ENCODE data around the gene SLC37A2. TPM values are rescaled to one million over a fixed set of nuclear protein-coding genes. Genes with fewer than 3 reads are reported as not detected.

The SLC37A2 gene
- total RNA-seq, 6 donors from 2014 or later = 3.5 to 32.5 (median 19.1) TPM

- 88 to 94% methylated on average over 12 of the region's 12 CpGs for WGBS, 2 donors
- ATAC-seq (ENCODE audit: low FRiP score in 2 of 2) (no peak), DNase-seq (no peak)
- Histone ChIP-seq H3K4me1 (no peaks in the 10 kb centered on the region), H3K4me3 (no peak overlapping the region), H3K36me3 (no peaks in the 10 kb centered on the region), H3K27me3 (no peaks in the 10 kb centered on the region), H3K9me3 (no peaks in the 10 kb centered on the region), H3K27ac (no peak overlapping the region)
- TF ChIP-seq POLR2A (IDR thresholded peaks at IDR 0.05) (no peak), POLR2AphosphoS5 (IDR thresholded peaks at IDR 0.05) (no peak), EP300 (IDR thresholded peaks at IDR 0.05) (no peak), CTCF (IDR thresholded peaks at IDR 0.05) (no peak)
Observed at GRCh38 chr11:125080531-125080911, 17.4 kb downstream of the SLC37A2 start.

- H3K9me3 ChIP-seq = no peaks in the 10 kb centered on the region
- ATAC-seq (ENCODE audit: low FRiP score in 2 of 2) (no peak), DNase-seq (no peak)
- no peak overlapping the region for H3K27ac ChIP-seq
- TF ChIP-seq POLR2A (IDR thresholded peaks at IDR 0.05) (no peak), POLR2AphosphoS5 (IDR thresholded peaks at IDR 0.05) (no peak), EP300 (IDR thresholded peaks at IDR 0.05) (no peak)
- H3K4me1 ChIP-seq = no peaks in the 10 kb centered on the region
- no peaks in the 10 kb centered on the region for H3K36me3 ChIP-seq
- no peaks in the 10 kb centered on the region for H3K27me3 ChIP-seq
- H3K4me3 ChIP-seq = no peak overlapping the region
- 74% methylated on average over 8 to 13 of the region's 14 CpGs for WGBS, 2 donors
Observed at GRCh38 chr11:125081098-125081798, 18.1 kb downstream of the SLC37A2 start.

- H3K4me1 ChIP-seq = no peaks in the 10 kb centered on the region
- no peaks in the 10 kb centered on the region for H3K36me3 ChIP-seq
- H3K4me3 ChIP-seq = no peak overlapping the region
- DNase-seq (no peak), ATAC-seq (ENCODE audit: low FRiP score in 2 of 2) (no peak)
- no peaks in the 10 kb centered on the region for H3K27me3 ChIP-seq
- no peak for TF ChIP-seq POLR2A (IDR thresholded peaks at IDR 0.05)
- no peak for TF ChIP-seq CTCF (IDR thresholded peaks at IDR 0.05)
- no peak for TF ChIP-seq POLR2AphosphoS5 (IDR thresholded peaks at IDR 0.05)
- TF ChIP-seq EP300 (IDR thresholded peaks at IDR 0.05) = no peak
- no peaks in the 10 kb centered on the region for H3K9me3 ChIP-seq
- no peak overlapping the region for H3K27ac ChIP-seq
- WGBS, 2 donors = 85 to 88% methylated on average over 5 of the region's 5 CpGs
Observed at GRCh38 chr11:125082040-125082439, 18.9 kb downstream of the SLC37A2 start.

- WGBS, 2 donors = 69 to 78% methylated on average over 2 to 10 of the region's 10 CpGs
Observed at GRCh38 chr11:125082611-125083311, 19.7 kb downstream of the SLC37A2 start.

More at GRCh38 chr11:125082611-125083311, 19.7 kb downstream of the SLC37A2 start:
- DNase-seq (no peak), ATAC-seq (ENCODE audit: low FRiP score in 2 of 2) (no peak)
- Histone ChIP-seq H3K4me1 (no peaks in the 10 kb centered on the region), H3K27ac (no peak overlapping the region), H3K36me3 (no peaks in the 10 kb centered on the region), H3K27me3 (no peaks in the 10 kb centered on the region), H3K9me3 (no peaks in the 10 kb centered on the region), H3K4me3 (no peak overlapping the region)
- TF ChIP-seq EP300 (IDR thresholded peaks at IDR 0.05) (no peak), CTCF (IDR thresholded peaks at IDR 0.05) (no peak), POLR2A (IDR thresholded peaks at IDR 0.05) (no peak), POLR2AphosphoS5 (IDR thresholded peaks at IDR 0.05) (no peak)

All from upper lobe of left lung (tissue), 6 donors.